HL-60 (cell line): ENCODE results near the gene HASPIN.
"Not testable (repeated sequence)": the region's sequence is repeated elsewhere in the genome, so short reads cannot be mapped to it uniquely, and the experiment has no call there.

ENCODE experiments used
- DNase-seq, 2 experiments: peaks; one replicate each; pipeline ENCODE4 v3.0.0-alpha.2; 2010 to 2020; ENCODE audit warnings: low read depth in 1 of 2, low spot score in 1 of 2
- H3K27ac ChIP-seq: fragments of 250-450 bp; sonication (Bioruptor Pico); replicated peaks from 2 replicates; pipeline ENCODE4 v1.5.1; 2020; ENCODE audit warnings: mild to moderate bottlenecking, moderate library complexity
- H3K27me3 ChIP-seq: fragments of 250-450 bp; sonication (Bioruptor Pico); 2 replicates; pipeline ENCODE4 v1.5.1; 2021; ENCODE audit warnings: mild to moderate bottlenecking, moderate library complexity; ENCODE audit not compliant: insufficient read depth, poor library complexity, severe bottlenecking
- H3K4me3 ChIP-seq: replicated peaks from 2 replicates; pipeline ENCODE4 v1.5.1; 2011; ENCODE audit warnings: mild to moderate bottlenecking, control low read depth, low read length; ENCODE audit not compliant: insufficient read depth
- CTCF ChIP-seq: IDR thresholded peaks from one replicate; pipeline ENCODE4 v1.5.1; 2011; ENCODE audit warnings: low read length, control low read depth, inconsistent platforms; ENCODE audit not compliant: insufficient read depth
- GABPA ChIP-seq: IDR thresholded peaks from 2 replicates; pipeline ENCODE4 v1.6.1; 2012; ENCODE audit warnings: low read depth
- POLR2AphosphoS5 ChIP-seq: IDR thresholded peaks from 2 replicates; pipeline ENCODE4 v1.6.1; 2012; ENCODE audit warnings: low read depth
- REST ChIP-seq: IDR thresholded peaks from 2 replicates; pipeline ENCODE4 v1.6.1; 2012; ENCODE audit warnings: low read depth; ENCODE audit not compliant: insufficient replicate concordance
- SPI1 ChIP-seq: IDR thresholded peaks from 2 replicates; pipeline ENCODE4 v1.6.1; 2012; ENCODE audit warnings: low read depth, mild to moderate bottlenecking, borderline replicate concordance

The HASPIN gene

DNA sequence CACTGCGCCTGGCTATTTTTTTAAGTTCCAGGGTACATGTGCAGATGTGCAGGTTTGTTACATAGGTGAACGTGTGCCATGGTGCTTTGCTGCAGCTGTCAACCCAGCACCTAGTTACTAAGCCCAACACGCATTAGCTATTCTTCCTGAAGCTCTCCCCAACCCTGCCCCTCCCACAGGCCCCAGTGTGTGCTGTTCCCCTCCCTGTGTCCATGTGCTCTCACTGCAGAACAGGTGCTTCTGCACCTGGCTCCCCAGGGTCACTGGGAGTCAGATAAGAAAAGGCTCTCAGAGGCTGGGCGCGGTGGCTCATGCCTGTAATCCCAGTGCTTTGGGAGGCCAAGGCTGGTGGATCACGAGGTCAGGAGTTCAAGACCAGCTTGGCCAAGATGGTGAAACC, 6.2 kb downstream of the HASPIN start:
- H3K27me3 ChIP-seq, result no peaks in the 10 kb centered on the region
- no peak for TF ChIP-seq REST
- no peak for TF ChIP-seq SPI1
- no peak for TF ChIP-seq POLR2AphosphoS5
- no peak overlapping the region for H3K27ac ChIP-seq
- DNase-seq, result no peak
- no peak overlapping the region for H3K4me3 ChIP-seq

DNA sequence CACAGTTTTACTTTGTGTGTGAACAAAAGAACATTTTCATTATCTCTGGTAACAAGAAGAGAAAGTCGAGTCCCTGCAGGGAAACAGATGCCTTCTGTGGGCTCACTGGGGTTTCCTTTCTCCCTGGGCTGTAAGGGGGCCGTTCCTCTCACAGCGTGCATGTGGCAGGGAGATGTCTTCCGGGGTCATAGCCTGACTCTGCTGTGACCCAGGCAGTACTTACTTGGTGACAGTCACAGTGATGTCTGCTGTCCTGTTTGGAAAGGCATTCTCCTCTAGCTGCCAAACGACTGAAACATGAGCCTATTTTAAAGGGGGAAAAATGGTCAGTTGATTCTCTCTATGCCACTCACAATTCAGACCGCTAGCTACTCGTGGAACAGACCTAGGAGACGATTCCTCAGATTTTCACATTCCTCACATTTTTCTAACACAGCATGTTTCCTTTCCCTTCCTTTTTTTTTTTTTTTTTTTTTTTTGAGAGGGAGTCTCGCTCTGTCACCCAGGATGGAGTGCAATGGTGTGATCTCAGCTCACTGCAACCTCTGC, 7.3 kb downstream of the HASPIN start:
- no peak overlapping the region for H3K27ac ChIP-seq
- H3K27me3 ChIP-seq, result no peaks in the 10 kb centered on the region
- TF ChIP-seq SPI1 (no peak), GABPA (no peak), CTCF (no peak), POLR2AphosphoS5 (no peak), REST (no peak)
- H3K4me3 ChIP-seq, result no peak overlapping the region
- DNase-seq, result no peak

- TF ChIP-seq POLR2AphosphoS5, result no peak
- H3K27ac ChIP-seq, result no peak overlapping the region
- H3K4me3 ChIP-seq, result no peak overlapping the region
- no peaks in the 10 kb centered on the region for H3K27me3 ChIP-seq
- DNase-seq, result no peak
Measured at GRCh38 chr17:3732210-3732621, 8.5 kb downstream of the HASPIN start.

DNA sequence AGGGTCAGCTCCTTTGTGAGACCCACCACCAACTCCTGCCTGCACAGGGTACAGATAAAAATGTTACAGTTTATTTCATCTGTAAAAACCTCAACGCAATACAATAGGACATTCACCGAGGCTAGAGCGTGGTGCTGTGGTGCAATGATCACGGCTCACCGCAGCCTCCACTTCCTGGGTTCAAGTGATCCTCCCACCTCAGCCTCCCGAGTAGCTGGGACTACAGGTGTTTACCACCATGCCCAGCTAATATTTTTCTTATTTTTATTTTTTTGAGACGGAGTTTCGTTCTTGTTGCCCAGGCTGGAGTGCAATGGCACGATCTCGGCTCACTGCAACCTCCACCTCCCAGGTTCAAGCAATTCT, 11.2 kb downstream of the HASPIN start:
- not testable (repeated sequence) for DNase-seq, H3K27me3 ChIP-seq, H3K4me3 ChIP-seq, H3K27ac ChIP-seq

DNA sequence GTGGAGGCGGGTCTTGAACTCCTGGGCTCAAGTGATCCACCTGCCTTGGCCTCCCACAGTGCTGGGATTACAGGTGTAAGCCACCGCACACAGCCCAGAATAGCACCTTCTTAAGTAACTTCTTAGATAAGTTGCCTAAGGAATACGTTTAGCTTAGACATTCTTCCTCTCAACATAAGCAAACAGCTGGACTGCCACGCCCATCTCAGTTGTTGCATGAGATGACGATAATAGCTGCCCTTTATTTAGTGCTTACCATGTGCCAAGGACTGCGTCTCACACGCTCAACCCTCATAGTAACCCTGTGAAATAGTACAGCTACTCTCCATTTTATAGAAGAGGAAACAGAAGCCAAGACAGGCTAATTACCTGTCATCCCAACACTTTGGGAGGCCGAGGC, 11.8 kb downstream of the HASPIN start:
- H3K27ac ChIP-seq, result no peak overlapping the region
- TF ChIP-seq SPI1 (no peak), POLR2AphosphoS5 (no peak), GABPA (no peak), REST (no peak), CTCF (no peak)
- no peaks in the 10 kb centered on the region for H3K27me3 ChIP-seq
- DNase-seq, result no peak
- no peak overlapping the region for H3K4me3 ChIP-seq
